Hippocampal formation (tissue), 2 donors: ENCODE data around the gene COMMD3.
A peak's percentile ranks its signal among the peaks of the same experiment; 100 is the strongest.

ENCODE experiments used
- DNase-seq, 2 donors: peaks; one replicate each; lab custom pipeline; 2025; lab: John Stamatoyannopoulos, UW

The COMMD3 gene

DNA sequence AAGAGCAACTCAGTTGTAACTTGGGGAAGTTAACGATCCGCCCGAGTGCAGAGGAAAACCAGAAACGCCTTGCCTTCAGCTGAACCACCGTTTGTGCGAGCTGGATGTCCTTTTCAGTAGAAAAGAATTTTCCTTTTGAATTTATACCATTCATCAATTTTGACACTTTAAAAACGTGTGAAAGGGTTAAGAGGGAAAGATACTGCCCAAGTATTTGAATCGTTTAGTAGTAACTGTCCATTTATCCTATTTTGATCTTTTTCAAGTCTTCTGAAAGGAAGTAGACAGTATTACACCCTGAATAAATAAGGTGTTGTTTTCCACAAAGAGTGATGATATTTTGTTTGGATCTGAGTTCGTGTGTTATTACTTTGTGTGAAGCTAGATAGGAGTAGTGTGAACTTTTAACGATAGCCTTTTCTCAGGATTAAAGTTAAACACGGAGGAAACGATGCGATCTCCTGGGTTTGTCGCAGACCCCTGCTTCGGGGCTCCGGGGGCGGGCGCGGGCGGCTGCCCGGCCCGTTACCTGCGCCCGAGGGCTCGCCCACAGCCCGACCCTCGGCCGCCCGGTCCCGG lies 3.9 kb downstream of the COMMD3 start:
- no peak for DNase-seq

- peak; percentile 80 to 83 for DNase-seq
Observed at GRCh38 chr10:22320591-22321155, 4.5 kb downstream of the COMMD3 start, which contains the start of gene BMI1. BMI1 (plus strand) TSS chr10:22321099; CDS start chr10:22326450, 5,351 bp downstream.

GRCh38 chr10:22321156-22321923 lies 5.2 kb downstream of the COMMD3 start:
- DNase-seq: peak; percentile 52 to 77

GRCh38 chr10:22321924-22322640 lies 5.9 kb downstream of the COMMD3 start:
- peak; percentile 35 to 36 for DNase-seq

DNA sequence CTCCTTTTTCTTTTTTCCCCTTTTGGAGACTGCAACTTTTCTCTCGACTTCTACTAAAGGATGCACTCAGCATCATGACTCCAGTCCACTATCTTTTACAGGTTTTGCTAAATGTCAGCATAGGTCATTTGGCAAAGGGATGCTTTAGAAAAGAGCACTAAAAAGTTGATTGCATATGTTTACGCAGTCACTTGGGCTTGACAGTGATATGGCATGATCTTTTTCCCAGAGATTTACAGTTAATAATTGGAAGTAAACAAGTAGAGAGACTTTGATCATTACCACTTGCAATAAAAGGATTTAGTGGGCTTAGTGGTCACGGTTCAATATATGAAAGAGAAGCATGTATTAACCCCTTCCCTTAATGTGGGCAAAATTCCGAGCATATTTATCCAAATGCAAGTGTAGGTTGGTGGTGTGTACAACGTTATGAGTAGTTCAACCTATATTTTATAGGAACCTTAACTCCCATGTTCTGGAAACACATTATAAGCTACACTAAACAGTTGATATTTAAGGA lies 6.5 kb downstream of the COMMD3 start:
- DNase-seq: no peak

- no peak for DNase-seq
Observed at GRCh38 chr10:22323538-22324305, 7.5 kb downstream of the COMMD3 start.

DNA sequence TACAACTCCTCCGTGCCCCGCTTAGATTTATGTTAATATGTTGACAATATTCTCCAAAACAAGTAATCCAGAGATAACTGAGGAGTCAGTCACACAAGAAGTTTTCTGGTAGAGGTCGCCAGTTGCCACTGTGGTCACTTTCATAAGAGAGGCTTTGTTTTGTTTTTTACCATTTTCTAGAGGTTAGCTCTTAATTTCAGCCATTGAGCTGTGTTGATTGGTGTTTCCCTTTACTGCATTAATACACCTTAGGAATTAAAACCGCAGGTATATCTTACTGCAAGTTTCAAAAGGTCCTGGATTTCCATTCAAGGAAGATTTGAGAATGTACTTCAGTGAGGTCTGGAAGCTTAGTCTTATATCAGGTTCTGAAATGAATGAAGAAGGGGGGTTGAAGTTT lies 8.2 kb downstream of the COMMD3 start:
- DNase-seq: no peak

GRCh38 chr10:22324893-22325271 lies 8.7 kb downstream of the COMMD3 start:
- no peak for DNase-seq

DNA sequence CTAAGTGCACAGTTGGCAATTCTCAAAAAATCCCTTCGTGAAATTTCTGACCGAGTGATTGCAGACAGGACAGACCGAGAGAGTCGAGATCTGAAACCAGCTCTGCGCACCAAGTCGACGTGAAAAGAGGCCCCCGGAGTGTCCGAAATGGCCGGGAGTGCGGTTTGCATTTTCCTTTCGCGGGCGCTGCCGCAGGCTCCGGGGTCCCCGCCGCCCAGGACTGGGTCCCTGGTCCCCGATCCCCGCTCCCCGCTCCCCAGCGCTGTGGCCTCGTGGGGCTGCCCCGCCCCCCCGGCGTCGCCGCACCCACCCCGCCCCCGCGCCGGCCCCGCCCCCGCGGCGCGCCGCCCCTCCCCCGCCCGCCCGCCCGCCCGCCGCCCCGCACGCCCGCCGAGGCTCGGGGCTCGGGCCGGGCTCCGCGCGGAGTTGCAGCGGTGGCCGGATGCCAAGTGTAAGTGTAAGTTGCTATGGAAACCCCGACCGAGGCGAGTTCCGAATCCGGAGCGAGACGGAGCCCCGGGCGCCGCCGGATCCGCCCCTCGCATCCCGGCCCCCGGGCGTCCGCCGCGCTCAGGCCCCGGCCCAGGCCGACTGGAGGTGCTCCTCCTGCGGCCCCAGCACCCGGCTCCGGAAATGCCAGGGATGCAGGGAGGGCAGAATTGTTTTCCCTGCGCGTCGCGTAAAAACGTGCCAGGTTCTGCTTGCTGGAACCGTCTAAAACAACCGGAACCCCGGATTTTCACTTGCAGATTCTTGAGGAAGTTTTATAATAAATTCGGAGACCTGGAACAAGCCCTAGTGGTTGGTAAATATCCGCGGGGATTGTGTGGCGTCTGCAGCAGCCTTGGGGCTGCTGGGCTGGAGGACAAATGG lies 9.3 kb downstream of the COMMD3 start:
- peak; percentile 34 to 40 for DNase-seq

- no peak for DNase-seq
Observed at GRCh38 chr10:22326145-22326702, 10.0 kb downstream of the COMMD3 start.

DNA sequence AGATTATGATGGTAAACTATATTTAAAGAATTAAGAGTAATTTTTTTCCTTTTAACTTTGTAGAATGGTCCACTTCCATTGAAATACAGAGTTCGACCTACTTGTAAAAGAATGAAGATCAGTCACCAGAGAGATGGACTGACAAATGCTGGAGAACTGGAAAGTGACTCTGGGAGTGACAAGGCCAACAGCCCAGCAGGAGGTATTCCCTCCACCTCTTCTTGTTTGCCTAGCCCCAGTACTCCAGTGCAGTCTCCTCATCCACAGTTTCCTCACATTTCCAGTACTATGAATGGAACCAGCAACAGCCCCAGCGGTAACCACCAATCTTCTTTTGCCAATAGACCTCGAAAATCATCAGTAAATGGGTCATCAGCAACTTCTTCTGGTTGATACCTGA lies 13.0 kb downstream of the COMMD3 start:
- DNase-seq: no peak

DNA sequence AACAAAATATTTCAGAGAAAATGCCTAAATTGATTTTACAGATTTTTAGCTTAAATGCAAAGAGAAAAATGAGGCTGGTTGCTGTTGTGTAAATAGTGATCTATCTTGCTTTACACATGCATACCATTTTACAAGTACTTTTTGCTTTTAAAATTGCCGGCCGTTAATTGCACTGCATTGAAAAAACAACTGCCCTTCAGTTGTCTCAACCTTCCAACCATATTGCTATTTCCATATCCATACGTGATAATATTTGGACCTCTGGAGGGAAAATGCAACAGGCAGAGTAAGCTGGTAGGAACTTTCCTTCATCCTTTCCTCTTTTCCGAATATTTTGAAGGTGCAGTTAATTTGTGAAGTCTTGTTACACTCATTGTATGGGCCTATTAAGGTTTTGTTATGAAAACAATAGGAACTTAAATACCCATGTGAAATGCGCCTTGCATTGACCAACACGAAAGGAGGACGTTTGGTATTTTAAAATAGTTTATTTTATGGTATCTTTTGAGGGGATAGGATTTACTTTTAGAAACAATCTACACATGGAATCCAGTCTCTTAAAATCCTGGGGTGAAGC lies 16.0 kb downstream of the COMMD3 start:
- DNase-seq: no peak

DNA sequence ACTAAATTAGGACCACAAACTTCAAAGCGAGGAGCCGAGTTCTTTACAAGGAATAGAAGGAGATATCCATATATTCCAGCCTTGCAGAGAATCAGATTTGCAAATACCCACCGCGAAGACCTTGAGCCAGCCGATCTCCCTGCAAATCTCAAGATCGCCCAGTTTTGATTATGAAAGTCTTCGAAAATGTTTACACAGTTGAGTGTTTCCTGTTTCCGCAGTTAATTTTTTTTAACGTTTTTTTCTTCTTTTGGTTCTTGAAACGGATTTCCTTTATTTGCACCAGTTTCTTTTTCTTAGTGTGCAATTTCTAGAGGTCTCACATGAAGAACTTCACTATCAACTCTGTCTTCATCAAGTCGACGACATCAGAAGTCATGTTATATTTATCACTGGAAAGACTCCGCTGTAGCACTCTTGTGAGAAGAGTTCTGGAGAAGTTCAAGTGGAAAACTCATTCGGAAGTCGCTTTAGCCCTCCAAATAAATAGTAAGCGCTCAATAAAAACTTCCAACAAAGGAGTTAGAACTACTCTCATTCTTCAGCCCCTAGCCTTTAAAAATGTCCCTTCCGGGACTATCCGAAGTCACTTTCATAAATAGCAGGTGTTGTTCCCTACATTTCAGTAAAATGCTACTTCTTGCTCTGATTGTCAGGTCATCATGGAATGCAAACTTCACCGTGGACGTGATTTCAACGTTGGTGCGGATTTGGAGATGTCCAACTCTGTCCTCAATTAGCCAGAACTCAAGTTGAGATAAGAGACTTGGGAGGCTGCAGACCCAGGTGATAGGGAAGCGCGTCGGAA lies 17.2 kb downstream of the COMMD3 start:
- DNase-seq: no peak

DNA sequence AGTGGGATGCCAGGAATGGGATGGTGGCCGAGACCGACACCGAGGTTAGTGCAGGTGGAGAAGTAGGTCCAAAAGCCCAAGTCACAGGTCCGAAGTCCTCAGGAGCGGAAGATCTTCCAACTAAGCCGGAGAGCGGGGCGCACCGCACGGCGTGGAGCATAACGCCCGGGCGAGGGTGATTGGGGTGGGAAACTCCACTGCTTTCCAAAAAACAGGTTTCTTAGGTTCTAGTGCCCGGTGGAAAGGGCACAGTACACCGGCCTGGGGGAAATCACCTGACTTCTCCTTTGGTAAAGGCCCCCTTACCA lies 17.7 kb downstream of the COMMD3 start:
- DNase-seq: no peak

DNA sequence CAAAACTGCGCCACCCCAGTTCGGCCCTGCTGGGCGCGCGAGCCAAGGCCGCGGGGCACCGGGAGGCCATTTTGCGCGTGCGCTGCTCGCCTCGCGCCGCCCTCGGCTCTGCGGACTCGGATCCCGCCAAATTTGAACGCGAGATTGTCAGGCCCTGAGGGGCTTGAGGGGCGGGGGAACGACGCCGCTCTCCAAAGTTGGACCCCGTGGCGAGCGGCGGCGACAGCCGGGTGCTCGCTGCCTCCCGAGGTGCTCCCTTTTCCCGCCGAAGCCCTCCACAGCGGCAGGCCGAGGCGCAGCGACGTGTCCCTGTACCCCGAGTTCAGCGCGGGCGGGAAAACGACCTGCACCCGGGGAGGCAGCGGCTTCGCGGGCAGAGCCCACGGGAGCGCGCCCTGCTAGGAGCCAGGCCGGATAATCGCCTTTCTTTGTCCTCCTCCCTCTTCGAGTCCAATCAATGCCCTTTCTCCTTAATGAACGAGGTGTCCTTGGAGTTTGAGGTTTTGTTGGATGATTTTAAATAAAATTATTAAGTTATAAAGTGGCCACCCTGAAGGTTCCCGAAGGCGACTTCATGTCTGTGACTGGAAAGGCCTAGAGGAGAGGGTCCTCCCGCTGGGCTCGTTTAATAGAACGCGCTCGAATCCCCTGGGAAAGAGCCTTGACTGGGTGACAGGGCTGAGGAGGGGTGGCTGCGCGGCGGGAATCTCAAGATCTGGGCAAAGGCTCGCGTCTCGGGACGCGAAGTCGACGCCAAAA lies 18.4 kb downstream of the COMMD3 start:
- DNase-seq: no peak

DNA sequence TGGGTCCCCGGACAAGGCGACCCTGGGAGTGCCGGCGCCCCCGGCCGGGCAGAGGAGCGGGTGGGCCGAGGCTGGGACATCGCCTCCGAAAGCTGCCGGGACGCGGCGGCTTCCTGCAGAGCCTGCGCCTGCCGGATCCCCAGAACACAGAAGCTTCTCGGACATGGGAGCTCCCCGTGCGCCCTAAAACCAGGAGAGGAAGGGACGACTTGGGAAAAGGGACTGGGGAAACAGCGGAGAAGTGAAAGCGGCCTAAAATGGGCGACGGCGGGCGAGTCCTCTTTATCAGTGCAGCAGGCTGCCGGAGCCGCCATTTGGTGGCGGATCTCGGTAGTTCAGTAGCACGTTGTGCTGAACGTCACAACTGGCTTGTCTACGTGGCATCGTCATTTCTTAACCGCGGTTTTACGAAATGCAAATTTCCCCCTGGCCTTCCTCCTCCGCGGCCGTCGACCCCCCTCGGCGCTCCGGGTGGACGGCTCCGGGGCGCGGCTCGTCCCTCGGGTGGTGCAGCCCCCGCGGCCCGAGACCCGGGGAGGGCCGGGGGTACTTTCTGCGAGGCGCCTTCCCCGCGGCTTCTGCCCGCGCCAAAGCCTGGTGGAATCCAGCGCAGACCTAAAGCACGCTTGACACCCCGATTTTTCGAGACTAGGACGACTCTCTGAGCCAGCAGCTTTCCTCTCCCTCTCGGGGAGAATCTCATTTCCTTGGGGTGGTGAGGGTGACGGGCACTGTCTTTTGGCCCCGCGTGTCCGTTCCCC lies 19.2 kb downstream of the COMMD3 start:
- peak in 1 of 2 donors; percentile 41 for DNase-seq

GRCh38 chr10:22338185-22338900 lies 22.2 kb downstream of the COMMD3 start:
- DNase-seq: no peak
